HG02981 (cell line): ENCODE data around the gene RNF224.

Experiments
- ATAC-seq: cut with Tn5 transposase; IDR thresholded peaks from one replicate; pipeline ENCODE4 v1.9.1; 2021; ENCODE audit warnings: mild to moderate bottlenecking, moderate library complexity; ENCODE audit not compliant: unreplicated experiment

RNF224 gene

GRCh38 chr9:137225699-137226331, 1.5 kb upstream of the RNF224 start:
- no peak for ATAC-seq

DNA sequence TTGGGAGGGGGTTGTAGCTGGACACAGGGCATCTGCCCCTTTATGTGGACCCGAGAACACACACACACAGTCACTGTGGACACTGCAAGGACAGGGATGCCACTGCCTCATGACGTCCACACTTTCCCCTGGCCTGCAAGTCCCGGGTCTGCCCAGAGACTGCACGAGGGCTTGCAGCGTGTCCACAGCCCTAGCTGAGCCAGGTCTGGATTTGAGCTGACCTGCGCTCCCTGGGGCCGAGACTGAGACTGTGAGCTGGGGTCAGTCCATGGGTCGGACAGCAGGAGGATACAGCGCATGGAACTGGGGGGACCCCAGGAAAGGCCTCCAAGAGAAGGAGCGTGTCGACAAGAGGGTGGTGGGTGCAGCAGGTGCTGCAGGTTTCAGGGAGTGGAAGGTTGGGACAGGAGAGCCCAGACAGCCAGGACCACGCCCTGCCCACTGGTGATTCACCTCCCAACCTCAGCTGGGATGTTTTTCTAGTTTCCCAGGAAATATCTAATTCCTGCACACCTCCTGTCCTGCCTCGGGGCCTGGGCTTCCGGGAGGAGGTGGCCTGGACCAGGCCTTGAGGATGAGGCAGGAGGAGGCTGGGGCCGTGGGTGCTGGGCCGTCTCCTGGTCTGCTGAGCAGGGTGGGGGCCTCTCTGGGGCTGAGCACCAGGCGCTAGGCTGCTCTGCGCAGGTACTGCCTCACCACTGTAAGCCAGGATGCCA, 806 bp upstream of the RNF224 start:
- no peak for ATAC-seq

DNA sequence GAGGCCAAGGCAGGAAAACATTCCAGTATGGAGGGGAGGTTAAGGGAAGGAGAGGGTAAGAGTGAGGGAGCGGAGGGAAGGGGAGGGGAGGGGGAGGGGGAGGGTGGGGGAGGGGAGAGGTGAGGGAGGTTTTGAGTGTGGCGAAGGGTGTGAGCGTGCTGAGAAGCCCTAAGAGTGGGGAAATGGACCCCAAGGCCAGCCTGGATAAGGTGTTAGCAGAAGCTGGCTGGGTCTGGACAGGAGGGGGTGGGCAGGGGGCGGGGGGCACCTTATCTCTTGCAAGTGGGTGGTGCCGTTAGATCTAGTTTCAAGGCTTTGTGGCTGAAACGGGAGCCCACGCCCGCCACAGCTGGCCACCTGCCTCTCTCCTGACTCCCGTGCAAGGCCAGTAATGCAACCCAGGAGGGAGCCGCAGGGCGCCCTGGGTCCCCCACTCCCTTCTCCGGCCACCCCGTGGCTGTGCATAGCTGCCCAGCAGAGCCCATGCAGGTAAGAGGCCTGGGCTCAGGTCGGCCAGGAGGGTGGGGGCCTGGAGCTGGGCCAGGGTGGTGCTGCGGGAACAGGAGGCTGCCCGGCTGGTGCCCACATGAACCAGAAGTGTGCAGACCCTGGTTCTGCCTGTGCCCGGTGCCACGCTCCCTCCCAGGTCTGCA, 677 bp downstream of the RNF224 start:
- no peak for ATAC-seq

DNA sequence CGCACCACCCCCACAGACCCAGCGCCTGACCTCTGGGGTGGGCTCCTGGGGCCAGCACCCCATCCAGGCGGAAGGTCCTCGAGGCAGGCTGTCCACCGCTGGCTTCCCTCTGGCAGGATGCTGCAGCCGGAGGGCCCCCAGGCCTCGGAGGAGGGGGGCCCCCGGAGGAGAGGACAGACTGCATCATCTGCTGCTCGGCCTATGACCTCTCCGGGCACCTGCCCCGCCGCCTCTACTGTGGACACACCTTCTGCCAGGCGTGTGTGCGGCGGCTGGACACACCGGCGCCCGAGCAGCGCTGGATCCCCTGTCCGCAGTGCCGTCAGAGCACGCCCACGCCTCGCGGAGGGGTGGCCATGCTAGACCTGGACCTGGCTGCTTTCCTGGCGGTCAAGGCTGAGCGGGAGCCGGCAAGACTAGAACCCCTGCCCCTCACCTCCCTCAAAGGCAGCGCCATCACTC, 1.2 kb downstream of the RNF224 start:
- ATAC-seq, result no peak

GRCh38 chr9:137228968-137229896, 1.9 kb downstream of the RNF224 start:
- ATAC-seq, result no peak

- ATAC-seq, result no peak
Observed at GRCh38 chr9:137229903-137230704, 2.8 kb downstream of the RNF224 start.

GRCh38 chr9:137230705-137231371, 3.5 kb downstream of the RNF224 start, which contains the start of gene SLC34A3:
Gene SLC34A3, plus strand, starts transcription at chr9:137230901. Its CDS starts 802 bp downstream, at chr9:137231703.
- ATAC-seq, result no peak

DNA sequence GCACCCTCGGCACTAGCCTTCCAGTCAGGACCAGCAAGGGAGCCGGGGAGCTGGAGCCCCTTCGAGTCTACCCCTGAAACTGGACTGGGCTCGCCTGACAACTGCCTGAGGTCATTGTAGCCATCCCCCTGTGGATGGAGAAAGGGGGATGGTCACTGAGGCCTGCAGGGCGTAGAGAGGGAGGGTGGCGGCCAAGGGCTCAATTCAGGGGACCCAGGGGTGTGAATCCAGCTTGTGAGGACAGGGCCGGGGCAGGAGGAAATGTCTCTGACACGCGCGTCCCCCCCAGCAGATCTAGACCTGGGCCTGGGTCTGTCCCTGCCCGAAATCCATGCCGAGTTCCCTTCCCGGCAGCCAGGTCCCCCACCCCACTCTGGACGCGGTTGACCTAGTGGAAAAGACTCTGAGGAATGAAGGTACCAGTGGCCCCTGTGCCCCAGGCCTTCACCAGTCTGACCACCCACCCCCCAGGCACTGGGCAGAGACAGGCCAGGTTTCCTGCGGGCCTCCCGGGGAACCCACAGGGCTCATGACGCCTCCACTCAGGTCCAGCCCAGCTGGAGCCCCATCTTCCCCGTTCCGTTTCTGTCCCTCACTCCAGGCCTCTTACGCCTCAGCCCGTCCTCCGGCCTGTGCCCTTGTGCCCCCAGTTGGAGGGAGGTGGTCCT, 4.2 kb downstream of the RNF224 start:
- no peak for ATAC-seq

DNA sequence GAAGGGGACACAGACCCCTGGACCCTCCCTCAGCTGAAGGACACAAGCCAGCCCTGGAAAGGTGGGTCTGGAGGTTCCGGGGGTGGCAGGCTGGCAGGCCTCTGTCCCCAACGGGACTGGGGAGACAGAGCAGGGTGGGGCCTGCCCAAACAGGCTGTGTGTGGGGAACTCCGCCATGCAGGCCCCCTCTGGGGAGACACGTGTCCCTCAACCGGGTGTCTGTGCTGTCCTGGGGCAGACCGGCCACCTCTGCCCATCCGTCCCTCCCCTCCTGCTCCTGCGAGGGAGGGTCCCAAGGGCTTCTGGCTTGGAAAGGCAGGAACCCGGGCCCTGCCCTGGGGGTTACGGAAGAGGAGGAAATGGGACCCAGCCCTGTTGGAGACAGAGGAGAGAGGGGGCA, 4.8 kb downstream of the RNF224 start:
- no peak for ATAC-seq

- no peak for ATAC-seq
Observed at GRCh38 chr9:137232510-137232909, 5.2 kb downstream of the RNF224 start.

DNA sequence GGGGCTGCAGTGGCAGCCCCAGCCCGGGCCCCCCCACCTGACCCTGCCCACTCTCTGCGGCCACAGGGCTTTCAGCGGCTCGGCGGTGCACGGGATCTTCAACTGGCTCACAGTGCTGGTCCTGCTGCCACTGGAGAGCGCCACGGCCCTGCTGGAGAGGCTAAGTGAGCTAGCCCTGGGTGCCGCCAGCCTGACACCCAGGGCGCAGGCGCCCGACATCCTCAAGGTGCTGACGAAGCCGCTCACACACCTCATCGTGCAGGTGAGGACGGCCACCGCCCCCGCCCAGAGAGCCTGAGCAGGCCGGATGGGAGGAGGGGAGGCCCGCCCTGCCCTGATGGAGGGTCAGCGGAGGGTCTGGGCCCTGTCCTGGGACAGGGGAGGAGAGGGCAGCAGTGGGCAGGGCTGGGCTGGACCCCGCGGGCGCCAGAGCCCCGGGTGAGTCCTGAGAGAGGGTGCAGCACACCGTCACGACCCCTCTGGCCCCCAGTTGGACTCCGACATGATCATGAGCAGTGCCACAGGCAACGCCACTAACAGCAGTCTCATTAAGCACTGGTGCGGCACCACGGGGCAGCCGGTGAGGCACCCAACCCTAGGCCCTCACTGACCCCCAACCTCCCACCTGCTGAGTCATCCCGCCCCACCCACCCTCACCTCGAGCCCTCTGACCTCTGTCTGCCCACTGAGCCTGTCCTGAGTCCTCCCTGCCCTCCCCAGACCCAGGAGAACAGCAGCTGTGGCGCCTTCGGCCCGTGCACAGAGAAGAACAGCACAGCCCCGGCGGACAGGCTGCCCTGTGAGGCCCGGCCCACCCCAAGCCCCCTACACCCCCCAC, 6.1 kb downstream of the RNF224 start:
- ATAC-seq, result no peak

- no peak for ATAC-seq
Observed at GRCh38 chr9:137234055-137234697, 6.9 kb downstream of the RNF224 start.

- no peak for ATAC-seq
Observed at GRCh38 chr9:137234758-137235423, 7.6 kb downstream of the RNF224 start.

DNA sequence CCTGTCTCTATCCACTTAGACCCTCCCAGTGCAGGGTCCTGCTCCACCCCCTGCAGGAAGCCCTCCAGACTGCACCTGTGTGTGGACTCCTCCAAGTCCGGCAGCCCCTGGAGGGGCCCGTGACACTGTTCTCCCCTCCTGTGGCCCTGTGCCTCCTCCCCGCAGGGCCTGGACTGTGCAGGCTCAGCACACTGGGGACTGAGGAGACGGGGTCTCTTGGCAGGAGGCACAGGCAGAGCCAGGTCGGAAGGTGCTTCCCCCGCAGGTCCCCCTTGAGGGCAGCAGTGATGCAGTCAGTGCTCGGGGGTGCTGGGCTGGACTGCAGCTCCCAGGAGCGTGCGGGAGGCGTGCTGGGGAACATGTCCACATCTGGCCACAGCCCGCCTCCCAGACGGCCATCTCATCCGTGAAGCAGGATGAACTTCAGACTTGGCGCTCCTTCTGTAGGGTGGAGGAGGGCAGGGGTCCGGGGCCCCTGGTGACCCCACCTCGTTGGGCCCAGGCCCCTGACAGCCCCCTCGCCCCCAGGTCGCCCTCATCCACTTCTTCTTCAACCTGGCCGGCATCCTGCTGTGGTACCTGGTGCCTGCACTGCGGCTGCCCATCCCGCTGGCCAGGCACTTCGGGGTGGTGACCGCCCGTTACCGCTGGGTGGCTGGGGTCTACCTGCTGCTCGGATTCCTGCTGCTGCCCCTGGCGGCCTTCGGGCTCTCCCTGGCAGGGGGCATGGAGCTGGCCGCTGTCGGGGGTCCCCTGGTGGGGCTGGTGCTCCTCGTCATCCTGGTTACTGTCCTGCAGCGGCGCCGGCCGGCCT, 8.3 kb downstream of the RNF224 start:
- no peak for ATAC-seq

DNA sequence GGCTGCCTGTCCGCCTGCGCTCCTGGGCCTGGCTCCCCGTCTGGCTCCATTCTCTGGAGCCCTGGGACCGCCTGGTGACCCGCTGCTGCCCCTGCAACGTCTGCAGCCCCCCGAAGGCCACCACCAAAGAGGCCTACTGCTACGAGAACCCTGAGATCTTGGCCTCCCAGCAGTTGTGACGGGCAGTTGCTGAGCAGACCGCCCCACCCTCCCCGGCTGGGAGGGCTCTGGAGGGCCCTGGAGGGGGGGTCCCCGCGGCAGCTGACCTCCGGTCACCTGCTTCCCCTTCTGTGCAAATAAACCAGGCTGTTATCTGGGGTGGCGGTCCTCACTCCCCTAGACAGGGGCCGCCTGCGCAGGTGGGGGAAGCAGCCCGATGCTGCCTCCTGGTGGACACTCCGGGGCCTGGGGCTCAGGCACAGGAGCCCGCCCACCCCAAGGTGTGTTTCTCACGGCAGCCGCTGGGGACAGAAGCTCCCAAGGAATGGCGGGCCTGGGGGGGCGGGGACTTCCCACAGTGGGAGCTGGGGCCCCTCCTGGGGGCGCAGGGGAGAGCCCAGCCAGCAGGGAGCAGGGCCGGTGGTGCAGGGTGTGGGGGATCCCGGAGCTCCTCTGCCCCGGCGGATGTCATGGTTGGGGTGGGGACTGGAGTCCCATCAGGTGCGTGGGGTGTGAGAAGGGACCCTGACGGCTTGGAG, 9.1 kb downstream of the RNF224 start:
- ATAC-seq, result peak; percentile 21
